Retina (tissue), 1 donor: Measurements from ENCODE around the gene GRIN3B.
"Not testable (repeated sequence)": the region's sequence is repeated elsewhere in the genome, so short reads cannot be mapped to it uniquely, and the experiment has no call there.

Source experiments
- DNase-seq: peaks from one replicate; pipeline ENCODE4 v3.0.0-alpha.2; 2016

The GRIN3B gene

GRCh38 chr19:1020868-1021425 is 20.7 kb downstream of the GRIN3B start, which contains the start of gene TMEM259:
TMEM259 (minus strand) TSS chr19:1021123; CDS start chr19:1020996, 127 bp downstream.
- DNase-seq, result peak; percentile 98

DNA sequence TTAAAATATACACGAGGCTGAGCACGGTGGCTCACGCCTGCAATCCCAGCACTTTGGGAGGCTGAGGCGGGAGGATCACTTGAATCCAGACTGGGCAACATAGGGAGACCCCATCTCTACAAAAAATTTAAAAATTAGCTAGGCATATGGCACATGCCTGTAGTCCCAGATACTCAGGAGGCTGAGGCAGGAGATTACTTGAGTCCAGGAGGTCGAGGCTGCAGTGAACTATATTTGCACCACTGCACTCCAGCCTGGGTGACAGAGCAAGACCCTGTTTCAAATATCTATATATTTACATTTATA is 23.6 kb downstream of the GRIN3B start:
- DNase-seq, result not testable (repeated sequence)

DNA sequence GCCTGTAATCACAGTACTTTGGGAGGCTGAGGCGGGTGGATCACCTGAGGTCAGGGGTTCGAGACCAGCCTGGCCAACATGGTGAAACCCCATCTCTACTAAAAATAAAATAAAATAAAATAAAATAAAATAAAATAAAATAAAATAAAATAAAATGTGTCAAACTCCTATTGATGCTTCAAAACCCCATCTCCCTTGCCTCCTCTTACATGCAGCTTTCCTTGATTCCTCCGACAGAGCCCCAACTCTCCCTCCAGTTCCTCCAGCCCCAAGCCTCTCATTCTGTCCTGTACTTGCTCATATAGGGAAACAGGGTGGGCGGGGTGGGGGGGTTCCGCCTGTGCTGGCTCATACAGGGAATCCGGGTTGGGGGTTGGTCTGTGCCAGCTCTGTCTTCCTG is 24.9 kb downstream of the GRIN3B start:
- DNase-seq, result not testable (repeated sequence)

DNA sequence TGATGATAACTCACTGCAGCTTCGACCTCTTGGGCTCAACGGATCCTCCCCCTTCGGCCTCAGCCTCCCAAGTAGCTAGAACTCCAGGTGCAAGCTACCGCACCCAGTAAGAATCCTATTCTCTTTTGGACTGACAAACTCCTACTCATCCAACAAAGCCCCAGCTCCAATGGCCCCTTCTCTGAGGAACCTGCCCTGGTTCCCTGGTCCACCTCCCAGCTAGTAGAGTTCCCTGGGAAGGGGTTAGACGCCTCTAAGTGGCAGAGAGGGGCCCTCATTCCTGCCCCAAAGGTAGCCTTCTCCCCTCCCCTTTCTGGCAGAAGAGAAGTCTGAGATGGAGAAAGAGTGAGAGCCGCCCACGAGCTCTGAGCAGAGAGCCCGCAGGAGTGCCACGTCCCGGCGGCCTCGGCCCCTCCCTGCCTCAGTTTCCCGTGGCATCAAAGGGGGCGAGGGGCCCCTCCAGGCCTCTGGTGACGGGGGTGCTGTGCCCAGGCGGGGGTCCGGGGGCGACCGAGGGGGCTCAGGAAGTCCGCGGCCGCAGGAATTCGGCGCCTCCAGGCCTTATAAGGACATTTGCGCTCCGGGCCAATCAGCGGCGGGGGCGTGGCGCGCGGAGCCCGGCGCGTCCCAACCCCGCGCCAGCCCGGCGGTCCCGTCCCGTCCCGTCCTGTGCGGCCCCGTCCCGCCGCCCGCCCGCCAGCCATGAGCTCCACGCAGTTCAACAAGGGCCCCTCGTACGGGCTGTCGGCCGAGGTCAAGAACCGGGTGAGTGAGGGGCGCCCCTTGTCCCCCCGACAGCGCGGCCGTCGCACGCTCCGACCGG is 26.0 kb downstream of the GRIN3B start, which contains the start of gene CNN2:
Gene CNN2, plus strand, starts transcription at position 649 of the 823 bp plus-strand sequence. Its CDS starts 54 bp downstream, at position 703.
- DNase-seq, result peak; percentile 43

- peak; percentile 73 for DNase-seq
Observed at GRCh38 chr19:1026783-1027649, 26.8 kb downstream of the GRIN3B start.

DNA sequence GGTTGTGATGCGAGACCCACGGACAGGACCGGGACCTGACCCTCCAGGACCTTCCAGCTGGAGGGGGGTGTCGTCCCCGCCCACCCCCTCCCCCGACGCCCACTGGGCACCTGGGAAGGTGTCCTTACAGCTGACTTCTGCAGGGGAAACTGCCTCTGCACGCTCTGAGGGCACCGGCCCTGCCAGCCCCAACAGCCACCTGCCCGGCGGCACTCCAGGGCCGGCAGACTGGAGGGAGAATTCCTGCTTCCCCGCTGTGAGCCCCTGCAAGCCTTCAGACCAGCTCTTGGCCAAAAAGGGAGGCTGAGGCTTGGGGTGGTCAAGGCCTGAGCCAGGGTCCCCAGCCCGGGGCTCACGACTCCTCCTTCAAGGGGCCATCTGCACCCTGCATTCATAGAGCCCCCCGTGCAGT is 27.4 kb downstream of the GRIN3B start:
- peak; percentile 49 for DNase-seq

- peak; percentile 77 for DNase-seq
Observed at GRCh38 chr19:1028062-1028926, 28.1 kb downstream of the GRIN3B start.

- DNase-seq, result no peak
Observed at GRCh38 chr19:1032264-1032867, 32.1 kb downstream of the GRIN3B start.

GRCh38 chr19:1035998-1036621 is 35.9 kb downstream of the GRIN3B start:
- no peak for DNase-seq

GRCh38 chr19:1037621-1038064 is 37.4 kb downstream of the GRIN3B start:
- DNase-seq, result no peak

DNA sequence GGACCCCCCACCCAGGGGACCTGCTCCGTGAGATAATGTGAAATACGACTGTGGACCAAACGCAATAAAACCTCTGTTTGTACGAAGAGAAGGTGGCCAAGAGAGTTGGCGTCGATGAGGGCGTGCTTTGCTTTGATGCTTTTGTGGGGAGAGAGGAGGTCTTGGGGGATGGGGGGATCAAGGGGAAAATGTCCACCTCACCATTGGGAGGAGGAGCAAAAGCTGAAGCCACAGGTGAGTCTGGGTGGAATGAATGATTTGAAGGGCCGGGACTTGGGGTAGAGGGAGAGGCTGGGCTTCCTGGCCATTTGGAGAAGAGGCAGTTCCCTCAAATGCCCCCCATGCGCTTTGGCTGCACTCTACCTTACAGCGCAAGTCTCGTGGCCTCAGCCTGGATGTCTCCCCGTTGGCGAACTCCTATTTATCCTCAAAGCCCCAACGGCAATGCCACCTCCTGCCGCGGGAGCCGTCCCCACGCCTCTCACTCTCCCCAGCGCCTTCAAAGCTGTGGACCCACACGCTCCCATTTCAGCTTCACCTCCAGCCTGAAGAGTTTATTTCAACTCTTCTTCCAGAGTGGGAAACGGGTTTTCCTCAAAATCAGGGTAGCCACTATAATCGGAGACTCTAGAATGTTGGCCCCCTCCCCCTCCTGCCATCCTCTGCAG is 38.9 kb downstream of the GRIN3B start:
- no peak for DNase-seq

DNA sequence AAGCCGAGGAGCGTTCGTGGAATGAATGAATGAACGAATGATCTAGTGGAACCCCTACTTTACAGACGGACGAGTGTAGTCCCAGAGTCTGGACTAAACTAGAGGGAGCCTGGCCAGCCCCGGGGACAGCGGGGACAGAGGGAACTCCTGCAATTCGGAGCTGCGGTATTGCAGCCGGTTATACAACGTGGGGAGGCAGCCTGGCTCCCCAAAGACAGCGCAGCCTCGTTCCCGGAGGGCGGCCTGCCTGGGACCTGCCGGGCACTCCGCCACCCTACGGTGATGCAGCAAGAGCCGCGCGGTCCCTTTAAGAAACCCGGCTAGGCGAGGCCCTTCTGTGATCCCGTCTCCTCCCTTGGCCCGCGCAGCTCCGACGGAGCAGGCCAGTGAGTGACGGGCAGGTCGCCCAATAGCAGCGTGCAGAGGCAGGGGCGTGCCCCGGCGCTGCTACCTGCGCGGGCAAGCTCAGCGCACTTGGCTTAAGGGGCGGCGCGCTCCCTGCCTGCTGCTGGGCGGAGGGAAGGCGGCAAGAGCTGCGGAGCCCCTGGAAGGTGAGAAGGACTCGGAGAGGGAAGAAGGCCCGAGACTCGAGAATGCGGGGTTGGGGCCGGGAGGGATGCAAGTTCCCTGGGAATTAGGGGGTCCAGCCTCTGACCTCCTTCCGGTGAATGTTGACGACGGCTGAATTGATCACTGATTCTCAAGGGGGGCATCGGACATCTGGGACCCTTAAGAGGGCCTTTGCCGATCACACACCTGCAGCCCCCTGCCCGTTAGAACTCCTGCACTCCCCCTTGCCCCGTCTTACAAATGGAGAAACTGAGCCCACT is 39.6 kb downstream of the GRIN3B start, which contains the start of gene ABCA7:
Gene ABCA7, plus strand, starts transcription at position 462 of the 830 bp plus-strand sequence. CDS start 1,255 bp downstream, outside the sequence.
- DNase-seq, result peak; percentile 97

- DNase-seq, result peak; percentile 92
Observed at GRCh38 chr19:1040476-1041271, 40.5 kb downstream of the GRIN3B start.

DNA sequence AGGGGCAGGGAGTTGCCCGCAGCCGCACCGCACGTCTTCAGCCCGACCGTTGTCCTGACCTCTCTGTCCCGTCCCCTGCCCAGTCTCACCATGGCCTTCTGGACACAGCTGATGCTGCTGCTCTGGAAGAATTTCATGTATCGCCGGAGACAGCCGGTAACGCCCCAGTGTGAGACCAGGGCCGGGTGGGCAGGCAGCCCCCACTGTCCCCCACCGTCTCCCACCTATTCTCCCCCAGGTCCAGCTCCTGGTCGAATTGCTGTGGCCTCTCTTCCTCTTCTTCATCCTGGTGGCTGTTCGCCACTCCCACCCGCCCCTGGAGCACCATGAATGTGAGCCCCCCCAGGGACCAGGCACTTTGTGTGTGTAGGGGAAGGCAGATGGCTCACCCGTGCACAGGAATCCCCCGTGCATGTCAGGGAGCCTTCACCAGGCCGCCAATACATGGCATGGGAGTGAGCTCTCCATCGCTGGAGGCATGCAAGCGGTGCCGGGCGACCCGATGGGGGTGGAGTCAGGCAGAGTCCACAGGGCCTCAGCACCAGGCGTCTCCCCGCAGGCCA is 41.1 kb downstream of the GRIN3B start:
- DNase-seq, result no peak

DNA sequence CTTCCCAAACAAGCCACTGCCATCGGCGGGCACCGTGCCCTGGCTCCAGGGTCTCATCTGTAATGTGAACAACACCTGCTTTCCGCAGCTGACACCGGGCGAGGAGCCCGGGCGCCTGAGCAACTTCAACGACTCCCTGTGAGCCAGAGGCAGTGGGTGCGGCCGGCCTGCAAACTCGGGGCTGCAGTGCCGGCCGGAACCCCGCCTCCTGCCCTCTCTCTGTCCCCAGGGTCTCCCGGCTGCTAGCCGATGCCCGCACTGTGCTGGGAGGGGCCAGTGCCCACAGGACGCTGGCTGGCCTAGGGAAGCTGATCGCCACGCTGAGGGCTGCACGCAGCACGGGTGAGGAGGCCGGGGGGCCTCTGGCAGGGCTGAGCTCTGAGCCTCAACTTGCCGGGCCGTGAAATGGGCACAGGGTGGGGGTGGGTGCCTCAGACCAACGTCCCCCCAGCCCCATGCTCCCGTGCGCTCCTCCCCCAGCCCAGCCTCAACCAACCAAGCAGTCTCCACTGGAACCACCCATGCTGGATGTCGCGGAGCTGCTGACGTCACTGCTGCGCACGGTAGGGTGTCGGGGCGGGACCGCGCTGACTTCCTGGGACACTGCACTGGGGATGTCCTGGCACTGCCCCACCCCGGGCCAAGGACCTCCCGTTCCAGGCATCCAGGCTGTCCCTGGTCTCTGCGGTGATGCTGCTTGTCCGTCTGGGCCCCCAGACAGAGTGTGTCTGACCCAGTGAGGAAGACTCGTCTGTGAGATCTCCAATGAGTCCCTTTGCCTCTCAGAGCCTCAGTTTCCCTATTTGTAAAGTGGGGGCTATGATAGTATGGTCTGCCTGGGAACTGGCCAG is 41.8 kb downstream of the GRIN3B start:
- no peak for DNase-seq

GRCh38 chr19:1042689-1043511 is 42.7 kb downstream of the GRIN3B start:
- no peak for DNase-seq

GRCh38 chr19:1045247-1045603 is 45.0 kb downstream of the GRIN3B start:
- DNase-seq, result no peak
